ENCODE data around the gene SCO2. TPM values are rescaled to one million over a fixed set of nuclear protein-coding genes. Genes with fewer than 3 reads are reported as not detected.
A peak's percentile ranks its signal among the peaks of the same experiment; 100 is the strongest.

The SCO2 gene
- total RNA-seq, 1 experiment from 2014 or later, result 7.0 TPM

DNA sequence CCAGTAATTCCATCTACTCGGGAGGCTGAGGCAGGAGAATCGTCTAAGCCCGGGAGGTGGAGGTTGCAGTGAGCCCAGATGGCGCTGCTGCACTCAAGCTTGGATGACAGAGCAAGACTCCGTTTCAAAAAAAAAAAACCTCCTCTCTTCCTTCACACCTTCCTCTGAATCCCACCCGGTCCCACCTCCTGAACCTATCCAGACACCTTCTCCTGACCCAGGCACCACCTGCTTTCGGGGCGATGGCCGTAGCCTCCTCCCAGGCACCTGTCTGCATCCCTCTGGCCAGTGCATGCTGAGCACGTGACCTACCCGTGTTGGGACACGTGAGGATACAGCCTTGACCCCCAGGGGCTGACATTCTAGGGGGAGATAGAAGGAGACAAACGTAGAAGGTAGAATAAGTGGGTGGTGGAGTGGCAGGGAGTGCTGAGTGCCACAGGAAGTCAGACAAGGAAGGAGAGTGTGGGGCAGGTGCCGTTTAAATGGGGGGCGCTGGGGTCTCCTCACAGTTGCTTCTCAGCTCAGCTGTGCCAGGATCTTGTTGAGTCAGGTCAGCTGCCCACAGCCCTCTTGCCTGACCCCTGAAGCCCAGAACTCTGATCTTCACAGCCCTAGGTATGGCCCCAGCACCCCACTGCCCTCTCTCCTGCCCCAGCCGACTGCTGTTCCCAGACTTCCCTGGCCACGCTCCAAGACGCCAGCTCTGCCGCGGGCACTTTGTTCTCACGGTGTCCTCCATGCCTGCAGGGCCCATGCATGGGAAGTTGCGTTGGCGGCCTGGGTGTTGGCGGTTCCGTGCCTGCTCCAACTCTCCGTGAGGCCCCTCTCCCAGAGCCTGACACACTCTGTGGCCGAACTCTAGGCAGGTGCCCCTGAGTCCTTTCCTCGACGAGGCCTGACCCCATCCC lies 39.9 kb downstream of the SCO2 start:
- ChIA-PET RAD21 (ENCODE audit: low non-redundant PET in 1 of 2, low total read pairs in 2 of 2, uncharacterized antibody in 2 of 2, unreplicated experiment in 2 of 2) (no interaction called here), CTCF (interaction anchor here (0.6 to 1.6 kb wide), 3 partner anchors 13 to 249 kb away, joined by 3 to 4 read pairs (median 4); no protein-coding TSS in a partner anchor), POLR2A (no interaction called here)
- no peak overlapping the region for H3K4me3 ChIP-seq (replicated peaks in 1 of 2; ENCODE audit: low read depth in 1 of 2, low read length in 2 of 2)
- no peaks in the 10 kb centered on the region for H3K9me3 ChIP-seq (ENCODE audit: control insufficient read depth in 1 of 2, insufficient read depth in 1 of 2, low read depth in 1 of 2, low read length in 2 of 2)
- no peaks in the 10 kb centered on the region for H3K9me2 ChIP-seq (ENCODE audit: insufficient read depth)
- no peak overlapping the region for H3K27ac ChIP-seq (ENCODE audit: low read depth, low read length)
- DNase-seq (ENCODE audit: low read depth, low spot score) (no peak), ATAC-seq (no peak)
- intact Hi-C loops (cut with micrococcal nuclease), result no loop called here
- no peaks in the 10 kb centered on the region for H4K20me1 ChIP-seq (ENCODE audit: insufficient read depth)
- no peak overlapping the region for H3K9ac ChIP-seq (ENCODE audit: low read length)
- no peak overlapping the region for H2AFZ ChIP-seq (ENCODE audit: low read depth, low read length, poor library complexity, severe bottlenecking)
- no peaks in the 10 kb centered on the region for H3K79me2 ChIP-seq (ENCODE audit: insufficient read depth, low read length)
- no TSS peak for BruUV-seq (replicated peaks)
- peak; percentile 94 for TF ChIP-seq TCF7L2 (IDR thresholded peaks at IDR 0.05; ENCODE audit: borderline replicate concordance, extremely low read depth, insufficient read depth, insufficient read length)
- peak; percentile 63 for TF ChIP-seq POLR2AphosphoS5 (IDR thresholded peaks at IDR 0.05; ENCODE audit: low read depth, low read length)
- no peak for TF ChIP-seq YY1 (IDR thresholded peaks at IDR 0.05; ENCODE audit: extremely low read depth, insufficient replicate concordance, low read depth, low read length)
- TF ChIP-seq, protein P1, sequence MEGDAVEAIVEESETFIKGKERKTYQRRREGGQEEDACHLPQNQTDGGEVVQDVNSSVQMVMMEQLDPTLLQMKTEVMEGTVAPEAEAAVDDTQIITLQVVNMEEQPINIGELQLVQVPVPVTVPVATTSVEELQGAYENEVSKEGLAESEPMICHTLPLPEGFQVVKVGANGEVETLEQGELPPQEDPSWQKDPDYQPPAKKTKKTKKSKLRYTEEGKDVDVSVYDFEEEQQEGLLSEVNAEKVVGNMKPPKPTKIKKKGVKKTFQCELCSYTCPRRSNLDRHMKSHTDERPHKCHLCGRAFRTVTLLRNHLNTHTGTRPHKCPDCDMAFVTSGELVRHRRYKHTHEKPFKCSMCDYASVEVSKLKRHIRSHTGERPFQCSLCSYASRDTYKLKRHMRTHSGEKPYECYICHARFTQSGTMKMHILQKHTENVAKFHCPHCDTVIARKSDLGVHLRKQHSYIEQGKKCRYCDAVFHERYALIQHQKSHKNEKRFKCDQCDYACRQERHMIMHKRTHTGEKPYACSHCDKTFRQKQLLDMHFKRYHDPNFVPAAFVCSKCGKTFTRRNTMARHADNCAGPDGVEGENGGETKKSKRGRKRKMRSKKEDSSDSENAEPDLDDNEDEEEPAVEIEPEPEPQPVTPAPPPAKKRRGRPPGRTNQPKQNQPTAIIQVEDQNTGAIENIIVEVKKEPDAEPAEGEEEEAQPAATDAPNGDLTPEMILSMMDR (IDR thresholded peaks at IDR 0.05 in 2 of 3, conservative IDR thresholded peaks at IDR 0.05 in 1 of 3; ENCODE audit: borderline replicate concordance in 1 of 3, insufficient read depth in 1 of 3, low read depth in 2 of 3, low read length in 2 of 3), result 0 out of 6 replicates have a peak, but pooled peaks of 1 of the 3 experiments have one; percentile 6
- H3K36me3 ChIP-seq (ENCODE audit: control insufficient read depth in 1 of 2, insufficient read depth in 2 of 2, low read length in 2 of 2), result no peaks in the 10 kb centered on the region
- H3K4me1 ChIP-seq (ENCODE audit: control insufficient read depth in 1 of 2, insufficient read depth in 2 of 2, low read length in 2 of 2), result peaks cover 8 to 32% of the 10 kb centered on the region in 2 experiments; a peak in 3 of 4 replicates
- no peaks in the 10 kb centered on the region for H3K27me3 ChIP-seq (ENCODE audit: insufficient read depth, low read length)
- no peak overlapping the region for H3K4me2 ChIP-seq (ENCODE audit: low read length)

Data from HCT116 (cell line).